BE2C (cell line): ENCODE measurements around the gene MAP3K21. TPM values are rescaled to one million over a fixed set of nuclear protein-coding genes. Genes with fewer than 3 reads are reported as not detected.

Experiments used
- DNase-seq: peaks from one replicate; pipeline ENCODE4 v3.0.0-alpha.2; 2020
- H3K27me3 ChIP-seq: fragments of 250-450 bp; sonication (Bioruptor Pico); 2 replicates; pipeline ENCODE4 v1.5.1; 2020; ENCODE audit warnings: mild to moderate bottlenecking
- H3K36me3 ChIP-seq: fragments of 250-450 bp; sonication (Bioruptor Pico); 2 replicates; pipeline ENCODE4 v1.5.1; 2020; ENCODE audit warnings: mild to moderate bottlenecking
- H3K4me1 ChIP-seq: fragments of 250-450 bp; sonication (Bioruptor Pico); 2 replicates; pipeline ENCODE4 v1.5.1; 2020
- H3K4me3 ChIP-seq: 2 replicates; pipeline ENCODE4 v1.5.1; 2011; ENCODE audit warnings: low read depth, low read length
- H3K9me3 ChIP-seq: fragments of 250-450 bp; sonication (Bioruptor Pico); 2 replicates; pipeline ENCODE4 v1.5.1; 2020
- polyA plus RNA-seq: library from polyadenylated mRNA; unstranded; fragments of >200 nt; gene quantifications from one replicate; pipeline ENCODE4 v1.2.1, GENCODE V29; 2012; ENCODE audit warnings: low read depth, missing spikeins; ENCODE audit not compliant: insufficient read length, insufficient read depth
- TF ChIP-seq, protein P1 (sequence below): IDR thresholded peaks from 2 replicates; pipeline ENCODE4 v1.5.1; 2012; ENCODE audit warnings: mild to moderate bottlenecking, low read depth, low read length

The MAP3K21 gene
- not detected for polyA plus RNA-seq

- TF ChIP-seq, protein P1, sequence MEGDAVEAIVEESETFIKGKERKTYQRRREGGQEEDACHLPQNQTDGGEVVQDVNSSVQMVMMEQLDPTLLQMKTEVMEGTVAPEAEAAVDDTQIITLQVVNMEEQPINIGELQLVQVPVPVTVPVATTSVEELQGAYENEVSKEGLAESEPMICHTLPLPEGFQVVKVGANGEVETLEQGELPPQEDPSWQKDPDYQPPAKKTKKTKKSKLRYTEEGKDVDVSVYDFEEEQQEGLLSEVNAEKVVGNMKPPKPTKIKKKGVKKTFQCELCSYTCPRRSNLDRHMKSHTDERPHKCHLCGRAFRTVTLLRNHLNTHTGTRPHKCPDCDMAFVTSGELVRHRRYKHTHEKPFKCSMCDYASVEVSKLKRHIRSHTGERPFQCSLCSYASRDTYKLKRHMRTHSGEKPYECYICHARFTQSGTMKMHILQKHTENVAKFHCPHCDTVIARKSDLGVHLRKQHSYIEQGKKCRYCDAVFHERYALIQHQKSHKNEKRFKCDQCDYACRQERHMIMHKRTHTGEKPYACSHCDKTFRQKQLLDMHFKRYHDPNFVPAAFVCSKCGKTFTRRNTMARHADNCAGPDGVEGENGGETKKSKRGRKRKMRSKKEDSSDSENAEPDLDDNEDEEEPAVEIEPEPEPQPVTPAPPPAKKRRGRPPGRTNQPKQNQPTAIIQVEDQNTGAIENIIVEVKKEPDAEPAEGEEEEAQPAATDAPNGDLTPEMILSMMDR = no peak
- Histone ChIP-seq H3K4me3 (peak within 1 kb of the TSS; percentile 40), H3K4me1 (no peaks in the 10 kb centered on the region), H3K9me3 (no peaks in the 10 kb centered on the region), H3K27me3 (peaks cover 46% of the 10 kb centered on the region), H3K36me3 (no peaks in the 10 kb centered on the region)
- DNase-seq = no peak
Observed at GRCh38 chr1:233327651-233328141, at the start of gene MAP3K21. Gene MAP3K21, plus strand, starts transcription at chr1:233327724. Its CDS starts 305 bp downstream, at chr1:233328029.

- no peak overlapping the region for H3K4me3 ChIP-seq
- H3K36me3 ChIP-seq = peaks cover 5% of the 10 kb centered on the region; the same call in 1 of the 2 replicates
- H3K9me3 ChIP-seq = no peaks in the 10 kb centered on the region
- H3K27me3 ChIP-seq = no peaks in the 10 kb centered on the region
- no peak for DNase-seq
- no peaks in the 10 kb centered on the region for H3K4me1 ChIP-seq
- TF ChIP-seq, protein P1 = no peak
Observed at GRCh38 chr1:233278631-233279030, 48.9 kb upstream of the MAP3K21 start.

- Histone ChIP-seq H3K27me3 (no peaks in the 10 kb centered on the region), H3K36me3 (peaks cover 5% of the 10 kb centered on the region; the same call in 1 of the 2 replicates), H3K9me3 (no peaks in the 10 kb centered on the region), H3K4me1 (no peaks in the 10 kb centered on the region), H3K4me3 (no peak overlapping the region)
- no peak for DNase-seq
- TF ChIP-seq, protein P1 = no peak
Observed at GRCh38 chr1:233279971-233280370, 47.6 kb upstream of the MAP3K21 start.

- no peak overlapping the region for H3K4me3 ChIP-seq
- TF ChIP-seq, protein P1 = no peak
- DNase-seq = no peak
Observed at GRCh38 chr1:233281711-233282581, 45.6 kb upstream of the MAP3K21 start.

GRCh38 chr1:233282582-233282886 is 45.0 kb upstream of the MAP3K21 start:
- DNase-seq = no peak
- TF ChIP-seq, protein P1 = no peak
- no peaks in the 10 kb centered on the region for H3K27me3 ChIP-seq
- H3K4me1 ChIP-seq = no peaks in the 10 kb centered on the region
- no peaks in the 10 kb centered on the region for H3K9me3 ChIP-seq
- H3K36me3 ChIP-seq = no peaks in the 10 kb centered on the region
- no peak overlapping the region for H3K4me3 ChIP-seq

More at GRCh38 chr1:233281711-233282581, 45.6 kb upstream of the MAP3K21 start:
- H3K4me1 ChIP-seq = no peaks in the 10 kb centered on the region
- no peaks in the 10 kb centered on the region for H3K9me3 ChIP-seq
- no peaks in the 10 kb centered on the region for H3K27me3 ChIP-seq
- no peaks in the 10 kb centered on the region for H3K36me3 ChIP-seq

DNA sequence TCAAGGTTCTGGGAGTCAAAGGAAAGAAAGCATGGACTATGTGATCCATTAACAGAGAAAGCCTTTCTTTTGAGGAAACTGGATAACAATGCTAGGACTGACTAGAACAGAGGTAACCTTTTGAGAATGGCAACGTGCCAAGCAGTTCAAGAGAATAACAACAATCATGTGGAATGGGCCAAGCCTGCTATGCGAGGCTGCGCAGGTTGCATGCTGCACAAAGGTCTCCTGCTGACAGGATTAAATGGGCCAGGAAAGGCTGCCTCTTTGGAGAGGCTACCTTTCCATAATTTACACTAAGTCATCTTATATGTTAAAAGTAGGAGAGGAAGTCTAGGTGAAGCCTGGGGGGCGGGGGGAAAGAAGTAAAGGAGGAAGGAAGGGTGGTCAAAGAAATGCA is 37.8 kb upstream of the MAP3K21 start:
- no peaks in the 10 kb centered on the region for H3K4me1 ChIP-seq
- no peak overlapping the region for H3K4me3 ChIP-seq
- no peaks in the 10 kb centered on the region for H3K9me3 ChIP-seq
- no peaks in the 10 kb centered on the region for H3K36me3 ChIP-seq
- H3K27me3 ChIP-seq = no peaks in the 10 kb centered on the region
- DNase-seq = no peak
- TF ChIP-seq, protein P1 = no peak
